HepG2 (cell line): ENCODE data around the gene ABCC3. TPM values are rescaled to one million over a fixed set of nuclear protein-coding genes. Genes with fewer than 3 reads are reported as not detected.

Experiments
- EED ChIP-seq: sonication (generic); formaldehyde crosslinking; IDR thresholded peaks from 2 replicates; pipeline ENCODE4 v1.5.0; 2020; ENCODE audit warnings: mild to moderate bottlenecking, missing genetic modification reagents
- EP300 ChIP-seq, 3 experiments: sonication (generic) in 1 of 3; formaldehyde crosslinking in 1 of 3; IDR thresholded peaks; 2 replicates each; pipeline versions ENCODE4 v1.5.1 to v1.6.1; 2011 to 2020; ENCODE audit warnings: low read depth in 2 of 3, low read length in 2 of 3, borderline replicate concordance in 1 of 3, improper control_type of control experiment in 1 of 3, mild to moderate bottlenecking in 1 of 3, missing genetic modification reagents in 1 of 3, moderate library complexity in 1 of 3
- HDAC1 ChIP-seq: sonication (generic); formaldehyde crosslinking; IDR thresholded peaks from 2 replicates; pipeline ENCODE4 v1.5.1; 2020; ENCODE audit warnings: mild to moderate bottlenecking, missing genetic modification reagents
- KLF16 ChIP-seq, 2 experiments: sonication (generic) in 1 of 2; formaldehyde crosslinking in 1 of 2; IDR thresholded peaks; 2 replicates each; pipeline versions ENCODE4 v1.6.1 to v1.8.0; 2016 to 2023; ENCODE audit warnings: missing genetic modification reagents in 2 of 2, missing compliant biosample characterization in 1 of 2
- MBNL3 ChIP-seq: fragments of 250-450 bp; sonication (Bioruptor Pico); conservative IDR thresholded peaks from 2 replicates; pipeline ENCODE4 v1.8.0; 2022; ENCODE audit warnings: mild to moderate bottlenecking, inconsistent platforms
- NR2C2 ChIP-seq: sonication (generic); formaldehyde crosslinking; IDR thresholded peaks from 2 replicates; pipeline ENCODE4 v1.4.0; 2020; ENCODE audit warnings: missing genetic modification reagents, mild to moderate bottlenecking, moderate library complexity, borderline replicate concordance
- PCBP1 ChIP-seq: fragments of 200-400 bp; formaldehyde crosslinking; IDR thresholded peaks from 2 replicates; pipeline ENCODE4 v1.6.1; 2017; ENCODE audit warnings: mild to moderate bottlenecking, low read depth, low read length, borderline replicate concordance
- RARG ChIP-seq: sonication (generic); formaldehyde crosslinking; IDR thresholded peaks from 2 replicates; pipeline ENCODE4 v1.4.0; 2020; ENCODE audit warnings: low read depth, mild to moderate bottlenecking, missing genetic modification reagents
- SAFB2 ChIP-seq: sonication (generic); formaldehyde crosslinking; IDR thresholded peaks from 2 replicates; pipeline ENCODE4 v1.5.1; 2020; ENCODE audit warnings: missing genetic modification reagents, low read depth, mild to moderate bottlenecking, borderline replicate concordance
- YEATS2 ChIP-seq: sonication (generic); formaldehyde crosslinking; IDR thresholded peaks from 2 replicates; pipeline ENCODE4 v1.4.0; 2020; ENCODE audit warnings: missing genetic modification reagents, borderline replicate concordance
- ZIK1 ChIP-seq: sonication (generic); formaldehyde crosslinking; IDR thresholded peaks from 2 replicates; pipeline ENCODE4 v1.5.0; 2020; ENCODE audit warnings: mild to moderate bottlenecking, low read depth, missing genetic modification reagents, borderline replicate concordance
- ZNF205 ChIP-seq: IDR thresholded peaks from 2 replicates; pipeline ENCODE4 v1.6.1; 2018; ENCODE audit warnings: missing biosample characterization, missing genetic modification reagents
- ZNF562 ChIP-seq: sonication (generic); formaldehyde crosslinking; IDR thresholded peaks from 2 replicates; pipeline ENCODE4 v1.8.0; 2022; ENCODE audit warnings: missing genetic modification reagents, borderline replicate concordance
- ZSCAN30 ChIP-seq: sonication (generic); formaldehyde crosslinking; IDR thresholded peaks from 2 replicates; pipeline ENCODE4 v1.5.0; 2020; ENCODE audit warnings: mild to moderate bottlenecking, missing genetic modification reagents
- polyA plus RNA-seq, 8 experiments: library from polyadenylated mRNA; depleted of rRNA in 3 of 8; stranded (reverse) in 7 of 8; unstranded in 1 of 8; fragments of >200 nt; fragmentation: Illumina TruSeq in 4 of 8; extraction: Trizol in 4 of 8; gene quantifications; 2 replicates each; pipeline versions ENCODE4 v1.2.1 to v1.2.3, GENCODE V29; 2011 to 2016; ENCODE audit warnings: low read depth in 4 of 8, missing spikeins in 1 of 8, mixed read lengths in 1 of 8; ENCODE audit not compliant: insufficient read depth in 1 of 8
- total RNA-seq, 5 experiments: library from RNA; depleted of rRNA; stranded (reverse); fragments of >200 nt; fragmentation: Illumina TruSeq; extraction: Trizol; gene quantifications; 2 replicates each; pipeline ENCODE4 v1.2.3, GENCODE V29; 2016; ENCODE audit warnings: low read depth in 1 of 5
- TF ChIP-seq, protein P1 (sequence below): sonication (generic); formaldehyde crosslinking; IDR thresholded peaks from 2 replicates; pipeline ENCODE4 v1.5.1; 2020; ENCODE audit warnings: missing genetic modification reagents, mild to moderate bottlenecking, borderline replicate concordance
- TF ChIP-seq, protein P2 (sequence below): sonication (generic); formaldehyde crosslinking; conservative IDR thresholded peaks from 2 replicates; pipeline ENCODE4 v1.4.0; 2020; ENCODE audit warnings: missing genetic modification reagents
- TF ChIP-seq, protein P3 (sequence below): IDR thresholded peaks from 2 replicates; pipeline ENCODE4 v1.6.1; 2016; ENCODE audit warnings: mild to moderate bottlenecking
- TF ChIP-seq, protein P4 (sequence below): sonication (generic); formaldehyde crosslinking; IDR thresholded peaks from 2 replicates; pipeline ENCODE4 v1.4.0; 2020; ENCODE audit warnings: mild to moderate bottlenecking, missing genetic modification reagents

ABCC3 gene
- total and polyA plus RNA-seq, 2 of the 13 experiments (the other 11 are each of a cell fraction or from before 2014, with no cell fraction given), result 25.2 to 50.7 TPM

DNA sequence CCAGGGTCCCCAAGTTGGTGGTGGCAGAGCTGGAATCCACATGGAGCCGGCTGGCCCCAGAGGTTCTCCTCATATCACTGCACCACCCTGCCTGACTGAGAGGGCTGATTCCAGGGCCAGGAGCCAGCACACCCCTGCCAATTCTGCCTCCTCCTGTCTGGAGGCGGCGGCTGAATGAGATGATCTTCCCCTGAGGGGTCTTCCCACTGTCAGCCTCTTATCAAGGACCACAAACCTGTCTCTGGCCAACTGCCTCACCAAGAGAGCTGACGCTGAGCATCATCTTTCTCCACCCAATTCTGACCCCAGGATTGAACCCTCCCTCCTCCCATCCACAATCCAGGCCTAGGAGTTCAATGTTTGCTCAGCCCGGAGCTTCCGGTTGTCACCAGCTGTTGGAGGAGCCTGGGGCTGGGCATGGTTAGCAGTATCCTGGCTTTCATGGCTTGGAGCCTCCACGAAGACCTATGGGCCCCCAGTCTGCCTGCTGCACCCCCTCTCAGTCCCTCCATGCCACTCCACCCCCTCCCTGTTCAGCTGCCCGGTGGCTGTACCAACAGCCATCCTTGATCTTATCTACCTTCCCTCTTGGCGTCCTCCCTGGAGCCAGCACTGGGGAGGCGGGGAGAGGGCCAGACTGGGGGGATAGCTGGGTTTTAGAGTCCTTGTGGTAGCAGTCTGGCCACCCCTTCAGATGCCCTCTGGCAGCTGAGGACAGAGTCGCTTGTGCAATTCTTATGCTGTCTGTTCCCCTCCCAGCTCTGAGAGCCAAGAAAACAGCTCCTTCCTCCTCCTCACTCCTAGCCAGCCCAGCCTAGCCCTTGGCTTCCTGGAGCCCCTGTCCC is 25.6 kb downstream of the ABCC3 start (continued):
- TF ChIP-seq ZIK1 (no peak), HDAC1 (CRISPR knock-in tag) (peak; percentile 43; the same call in 1 of the 2 replicates), MBNL3 (no peak), PCBP1 (no peak), RARG (CRISPR knock-in tag) (no peak), KLF16 (CRISPR knock-in tag; IDR thresholded peaks at IDR 0.05) (peak in 1 of 2 experiments; percentile 64; a peak in 1 of 4 replicates), EP300 (IDR thresholded peaks at IDR 0.05; ENCODE audit: low read depth in 2 of 2, low read length in 2 of 2) (peak in 1 of 2 experiments; percentile 67; a peak in 2 of 4 replicates), EP300 (CRISPR knock-in tag; IDR thresholded peaks at IDR 0.05; ENCODE audit: borderline replicate concordance) (peak; percentile 59), SAFB2 (CRISPR knock-in tag) (no peak), ZNF562 (CRISPR knock-in tag) (no peak), YEATS2 (CRISPR knock-in tag) (peak; percentile 47; the same call in 1 of the 2 replicates), ZSCAN30 (CRISPR knock-in tag) (no peak), NR2C2 (peak; percentile 74), ZNF205 (CRISPR knock-in tag) (peak; percentile 69), EED (CRISPR knock-in tag) (peak; percentile 45; the same call in 1 of the 2 replicates)
- TF ChIP-seq, protein P1, sequence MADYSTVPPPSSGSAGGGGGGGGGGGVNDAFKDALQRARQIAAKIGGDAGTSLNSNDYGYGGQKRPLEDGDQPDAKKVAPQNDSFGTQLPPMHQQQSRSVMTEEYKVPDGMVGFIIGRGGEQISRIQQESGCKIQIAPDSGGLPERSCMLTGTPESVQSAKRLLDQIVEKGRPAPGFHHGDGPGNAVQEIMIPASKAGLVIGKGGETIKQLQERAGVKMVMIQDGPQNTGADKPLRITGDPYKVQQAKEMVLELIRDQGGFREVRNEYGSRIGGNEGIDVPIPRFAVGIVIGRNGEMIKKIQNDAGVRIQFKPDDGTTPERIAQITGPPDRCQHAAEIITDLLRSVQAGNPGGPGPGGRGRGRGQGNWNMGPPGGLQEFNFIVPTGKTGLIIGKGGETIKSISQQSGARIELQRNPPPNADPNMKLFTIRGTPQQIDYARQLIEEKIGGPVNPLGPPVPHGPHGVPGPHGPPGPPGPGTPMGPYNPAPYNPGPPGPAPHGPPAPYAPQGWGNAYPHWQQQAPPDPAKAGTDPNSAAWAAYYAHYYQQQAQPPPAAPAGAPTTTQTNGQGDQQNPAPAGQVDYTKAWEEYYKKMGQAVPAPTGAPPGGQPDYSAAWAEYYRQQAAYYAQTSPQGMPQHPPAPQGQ, result no peak
- TF ChIP-seq, protein P2, sequence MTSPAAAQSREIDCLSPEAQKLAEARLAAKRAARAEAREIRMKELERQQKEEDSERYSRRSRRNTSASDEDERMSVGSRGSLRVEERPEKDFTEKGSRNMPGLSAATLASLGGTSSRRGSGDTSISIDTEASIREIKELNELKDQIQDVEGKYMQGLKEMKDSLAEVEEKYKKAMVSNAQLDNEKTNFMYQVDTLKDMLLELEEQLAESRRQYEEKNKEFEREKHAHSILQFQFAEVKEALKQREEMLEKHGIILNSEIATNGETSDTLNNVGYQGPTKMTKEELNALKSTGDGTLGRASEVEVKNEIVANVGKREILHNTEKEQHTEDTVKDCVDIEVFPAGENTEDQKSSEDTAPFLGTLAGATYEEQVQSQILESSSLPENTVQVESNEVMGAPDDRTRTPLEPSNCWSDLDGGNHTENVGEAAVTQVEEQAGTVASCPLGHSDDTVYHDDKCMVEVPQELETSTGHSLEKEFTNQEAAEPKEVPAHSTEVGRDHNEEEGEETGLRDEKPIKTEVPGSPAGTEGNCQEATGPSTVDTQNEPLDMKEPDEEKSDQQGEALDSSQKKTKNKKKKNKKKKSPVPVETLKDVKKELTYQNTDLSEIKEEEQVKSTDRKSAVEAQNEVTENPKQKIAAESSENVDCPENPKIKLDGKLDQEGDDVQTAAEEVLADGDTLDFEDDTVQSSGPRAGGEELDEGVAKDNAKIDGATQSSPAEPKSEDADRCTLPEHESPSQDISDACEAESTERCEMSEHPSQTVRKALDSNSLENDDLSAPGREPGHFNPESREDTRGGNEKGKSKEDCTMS (CRISPR knock-in tag), result no peak
- TF ChIP-seq, protein P3, sequence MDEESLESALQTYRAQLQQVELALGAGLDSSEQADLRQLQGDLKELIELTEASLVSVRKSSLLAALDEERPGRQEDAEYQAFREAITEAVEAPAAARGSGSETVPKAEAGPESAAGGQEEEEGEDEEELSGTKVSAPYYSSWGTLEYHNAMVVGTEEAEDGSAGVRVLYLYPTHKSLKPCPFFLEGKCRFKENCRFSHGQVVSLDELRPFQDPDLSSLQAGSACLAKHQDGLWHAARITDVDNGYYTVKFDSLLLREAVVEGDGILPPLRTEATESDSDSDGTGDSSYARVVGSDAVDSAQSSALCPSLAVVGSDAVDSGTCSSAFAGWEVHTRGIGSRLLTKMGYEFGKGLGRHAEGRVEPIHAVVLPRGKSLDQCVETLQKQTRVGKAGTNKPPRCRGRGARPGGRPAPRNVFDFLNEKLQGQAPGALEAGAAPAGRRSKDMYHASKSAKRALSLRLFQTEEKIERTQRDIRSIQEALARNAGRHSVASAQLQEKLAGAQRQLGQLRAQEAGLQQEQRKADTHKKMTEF (CRISPR knock-in tag), result peak; percentile 75
- TF ChIP-seq, protein P4, sequence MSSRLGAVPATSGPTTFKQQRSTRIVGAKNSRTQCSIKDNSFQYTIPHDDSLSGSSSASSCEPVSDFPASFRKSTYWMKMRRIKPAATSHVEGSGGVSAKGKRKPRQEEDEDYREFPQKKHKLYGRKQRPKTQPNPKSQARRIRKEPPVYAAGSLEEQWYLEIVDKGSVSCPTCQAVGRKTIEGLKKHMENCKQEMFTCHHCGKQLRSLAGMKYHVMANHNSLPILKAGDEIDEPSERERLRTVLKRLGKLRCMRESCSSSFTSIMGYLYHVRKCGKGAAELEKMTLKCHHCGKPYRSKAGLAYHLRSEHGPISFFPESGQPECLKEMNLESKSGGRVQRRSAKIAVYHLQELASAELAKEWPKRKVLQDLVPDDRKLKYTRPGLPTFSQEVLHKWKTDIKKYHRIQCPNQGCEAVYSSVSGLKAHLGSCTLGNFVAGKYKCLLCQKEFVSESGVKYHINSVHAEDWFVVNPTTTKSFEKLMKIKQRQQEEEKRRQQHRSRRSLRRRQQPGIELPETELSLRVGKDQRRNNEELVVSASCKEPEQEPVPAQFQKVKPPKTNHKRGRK, result no peak
